GM21381 (cell line): ENCODE measurements around the gene LRRC47.
"Not testable (repeated sequence)": the region's sequence is repeated elsewhere in the genome, so short reads cannot be mapped to it uniquely, and the experiment has no call there.

ENCODE experiments used
- ATAC-seq: cut with Tn5 transposase; IDR thresholded peaks from one replicate; pipeline ENCODE4 v1.9.1; 2021; ENCODE audit warnings: mild to moderate bottlenecking, moderate library complexity; ENCODE audit not compliant: unreplicated experiment

The LRRC47 gene

DNA sequence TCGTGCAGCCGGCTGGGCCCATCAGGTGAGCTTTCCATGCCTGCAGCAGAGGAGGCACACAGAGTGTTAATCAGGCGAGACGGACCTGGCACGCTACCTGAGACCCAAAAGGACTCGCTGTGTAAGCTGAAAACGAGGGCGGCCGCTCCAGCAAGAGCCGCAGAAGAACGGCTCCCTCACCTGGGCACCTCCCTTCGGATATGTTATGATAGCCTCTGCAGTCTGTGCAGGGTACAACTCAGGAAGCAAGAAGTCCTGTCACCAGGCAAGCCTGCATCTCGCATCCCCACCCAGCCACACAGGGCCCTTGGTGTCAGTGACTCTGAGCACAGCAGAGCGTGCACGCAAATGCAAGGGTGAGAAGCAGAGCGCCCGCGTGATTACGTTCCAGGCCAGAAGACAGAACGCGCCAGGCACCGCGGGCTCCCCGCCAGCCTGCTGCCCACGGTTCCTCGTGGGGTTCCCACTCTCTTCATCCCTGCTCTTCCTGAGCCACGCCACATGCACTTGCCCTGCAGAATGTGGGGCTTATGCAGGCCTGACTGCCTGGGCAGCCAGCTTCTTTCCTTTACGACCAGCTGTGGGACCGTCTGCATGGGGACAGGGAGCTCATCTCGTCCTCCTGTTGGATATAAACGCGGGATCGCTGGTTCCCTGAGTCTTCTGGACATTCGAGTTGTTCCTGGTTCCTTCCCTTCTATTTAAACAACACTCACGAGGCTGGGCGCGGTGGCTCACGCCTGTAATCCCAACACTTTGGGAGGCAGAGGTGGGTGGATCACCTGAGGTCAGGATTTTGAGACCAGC, 20.2 kb upstream of the LRRC47 start:
- ATAC-seq, result no peak

DNA sequence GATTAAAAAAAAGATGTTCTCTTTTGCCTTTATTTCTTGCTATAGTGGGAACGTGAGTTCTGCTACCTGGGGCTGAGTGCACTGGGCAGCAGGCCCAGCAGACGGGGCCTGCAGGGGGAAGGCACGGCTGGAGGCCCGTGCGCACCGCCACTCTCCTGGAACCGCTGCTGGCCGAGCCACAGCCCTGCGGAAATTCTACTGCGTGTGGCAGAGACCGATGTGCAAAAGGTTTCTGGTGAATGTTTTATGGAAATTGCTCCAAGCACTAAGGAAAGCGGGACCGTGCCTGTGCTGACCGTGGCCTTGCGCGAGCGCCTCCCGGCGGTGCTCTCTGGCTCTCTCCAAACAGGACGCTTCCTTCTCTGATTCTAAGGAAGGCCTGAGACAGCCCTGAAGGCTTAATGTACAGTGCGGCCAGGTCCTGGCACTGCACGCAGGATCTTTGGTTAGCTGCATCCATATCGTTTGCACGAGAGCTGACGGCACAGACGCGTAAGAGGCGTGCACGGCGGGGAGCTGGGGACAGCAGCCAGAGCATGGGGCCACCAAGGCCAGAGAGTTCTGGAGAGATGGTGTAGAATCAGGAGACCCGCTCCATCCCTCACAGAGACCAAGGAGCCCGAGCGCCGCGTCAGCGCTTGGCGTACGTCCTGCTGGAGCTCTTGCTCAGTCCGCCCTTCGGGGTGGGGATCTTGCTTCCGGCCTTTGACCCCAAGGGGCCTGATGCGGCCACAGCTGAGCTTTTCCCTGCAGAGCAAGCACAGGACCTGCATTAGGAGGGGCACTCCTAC, 18.7 kb upstream of the LRRC47 start:
- no peak for ATAC-seq

- no peak for ATAC-seq
These were observed 17.8 kb upstream of the LRRC47 start for GRCh38 chr1:3814065-3814464.

GRCh38 chr1:3811595-3811911, 15.3 kb upstream of the LRRC47 start:
- no peak for ATAC-seq

- not testable (repeated sequence) for ATAC-seq
These were observed 14.0 kb upstream of the LRRC47 start for GRCh38 chr1:3810149-3810761.

DNA sequence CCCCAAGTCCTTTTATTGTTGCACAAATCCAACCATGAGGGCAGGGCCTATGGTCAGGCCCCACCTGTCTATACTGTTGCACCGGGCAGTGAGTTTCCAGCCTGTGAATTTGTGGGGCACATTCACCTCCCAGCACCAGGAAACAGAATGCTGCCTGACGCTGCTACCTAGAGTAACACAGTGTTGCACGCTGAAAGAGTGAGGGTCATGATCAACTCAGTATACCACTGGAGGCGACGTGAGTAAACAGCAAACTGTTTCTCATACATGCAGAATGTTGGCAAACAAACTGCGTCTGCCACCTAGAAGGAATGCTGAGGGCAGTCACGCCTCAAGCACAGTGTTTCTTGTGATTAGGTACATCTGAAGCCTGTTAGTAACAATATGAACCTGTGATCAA, 13.4 kb upstream of the LRRC47 start:
- no peak for ATAC-seq

- no peak for ATAC-seq
These were observed 11.5 kb upstream of the LRRC47 start for GRCh38 chr1:3807769-3808168.

- no peak for ATAC-seq
These were observed 8.7 kb upstream of the LRRC47 start for GRCh38 chr1:3805038-3805437.

DNA sequence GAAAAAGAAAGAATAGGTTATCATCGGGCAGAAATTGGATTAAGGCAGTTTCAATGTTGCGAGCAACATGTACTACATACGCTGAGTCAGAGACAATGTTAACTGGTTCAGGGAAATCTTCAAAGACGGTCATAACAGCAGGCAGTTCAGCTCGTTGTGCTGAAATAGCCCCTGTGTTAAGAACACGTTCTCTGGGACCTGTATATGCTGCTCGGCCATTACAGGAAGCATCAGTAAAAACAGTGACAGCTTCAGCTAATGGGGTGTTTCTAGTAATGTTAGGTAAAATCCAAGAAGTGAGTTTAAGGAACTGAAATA, 8.3 kb upstream of the LRRC47 start:
- not testable (repeated sequence) for ATAC-seq

DNA sequence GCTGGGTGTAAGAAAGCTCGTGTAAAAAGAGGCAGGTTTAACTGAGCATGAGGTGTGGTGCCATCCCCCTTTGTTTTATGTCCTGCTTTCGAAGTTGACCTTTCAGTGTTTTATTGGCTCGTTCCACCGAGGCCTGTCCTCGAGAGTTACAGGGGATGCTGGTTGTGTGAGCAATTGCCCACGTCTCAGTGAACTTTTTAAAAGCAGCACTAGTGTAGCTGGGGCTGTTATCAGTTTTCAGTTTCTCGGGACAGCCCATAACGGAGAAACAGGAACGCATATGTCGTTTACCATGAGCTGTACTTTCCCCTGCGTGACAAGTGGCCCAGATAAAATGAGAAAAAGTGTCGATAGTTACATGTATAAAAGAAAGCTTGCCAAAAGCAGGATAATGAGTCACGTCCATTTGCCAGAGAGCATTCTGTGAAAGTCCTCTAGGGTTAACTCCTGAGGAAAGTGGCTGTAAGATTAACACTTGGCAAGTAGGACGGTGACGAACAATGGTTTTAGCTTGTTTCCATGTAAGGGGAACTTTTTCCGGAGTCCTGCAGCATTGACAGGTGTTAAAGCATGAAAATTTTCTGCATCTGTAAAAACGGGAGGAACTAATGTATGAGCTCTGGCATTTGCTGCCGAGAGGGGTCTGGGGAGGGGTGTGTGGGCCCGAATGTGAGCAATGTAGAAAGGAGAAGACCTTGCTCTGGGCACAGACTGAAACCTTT, 7.8 kb upstream of the LRRC47 start:
- no peak for ATAC-seq

- not testable (repeated sequence) for ATAC-seq
These were observed 4.5 kb upstream of the LRRC47 start for GRCh38 chr1:3800795-3801194.

- ATAC-seq, result no peak
These were observed 3.8 kb upstream of the LRRC47 start for GRCh38 chr1:3799976-3800685.

DNA sequence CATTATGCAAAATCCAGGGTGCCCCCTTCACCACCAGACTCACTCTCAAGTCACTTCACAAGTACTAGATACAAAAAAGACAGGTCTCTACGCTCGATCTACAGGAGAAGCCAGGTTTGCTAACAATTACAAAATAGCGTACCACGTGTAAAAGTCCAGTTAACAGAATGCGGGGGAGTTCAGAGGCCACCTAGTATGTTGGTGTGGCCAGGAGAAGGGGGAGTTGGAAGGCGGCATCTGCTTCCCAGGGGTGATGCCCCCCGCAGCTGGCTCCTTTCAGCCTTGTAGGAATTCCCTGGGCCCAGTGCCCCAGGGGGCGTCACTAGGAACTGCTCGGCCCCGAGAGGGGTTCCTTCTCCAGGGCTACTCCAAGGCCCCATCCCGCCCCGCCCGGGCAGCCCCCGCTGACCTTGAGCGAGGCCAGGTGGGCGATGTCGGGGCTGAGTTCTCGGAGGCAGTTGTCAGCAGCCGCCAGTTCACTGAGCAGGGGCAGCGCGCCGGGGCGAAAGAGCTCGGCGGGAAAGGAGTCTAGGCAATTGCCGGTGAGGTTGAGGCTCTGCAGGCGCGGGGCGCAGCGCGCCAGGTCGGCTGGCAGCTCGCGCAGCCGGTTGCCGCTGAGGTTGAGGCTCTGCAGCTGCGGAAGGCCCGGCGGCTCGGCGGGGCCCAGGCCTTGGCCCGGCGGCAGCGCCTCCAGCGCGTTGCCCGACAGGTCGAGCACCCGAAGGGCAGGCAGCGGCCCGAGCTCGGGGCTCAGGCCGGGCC, 664 bp downstream of the LRRC47 start:
- peak; percentile 30 for ATAC-seq

GRCh38 chr1:3790952-3791351, 5.3 kb downstream of the LRRC47 start:
- ATAC-seq, result no peak

- ATAC-seq, result no peak
These were observed 5.8 kb downstream of the LRRC47 start for GRCh38 chr1:3790500-3790923.

DNA sequence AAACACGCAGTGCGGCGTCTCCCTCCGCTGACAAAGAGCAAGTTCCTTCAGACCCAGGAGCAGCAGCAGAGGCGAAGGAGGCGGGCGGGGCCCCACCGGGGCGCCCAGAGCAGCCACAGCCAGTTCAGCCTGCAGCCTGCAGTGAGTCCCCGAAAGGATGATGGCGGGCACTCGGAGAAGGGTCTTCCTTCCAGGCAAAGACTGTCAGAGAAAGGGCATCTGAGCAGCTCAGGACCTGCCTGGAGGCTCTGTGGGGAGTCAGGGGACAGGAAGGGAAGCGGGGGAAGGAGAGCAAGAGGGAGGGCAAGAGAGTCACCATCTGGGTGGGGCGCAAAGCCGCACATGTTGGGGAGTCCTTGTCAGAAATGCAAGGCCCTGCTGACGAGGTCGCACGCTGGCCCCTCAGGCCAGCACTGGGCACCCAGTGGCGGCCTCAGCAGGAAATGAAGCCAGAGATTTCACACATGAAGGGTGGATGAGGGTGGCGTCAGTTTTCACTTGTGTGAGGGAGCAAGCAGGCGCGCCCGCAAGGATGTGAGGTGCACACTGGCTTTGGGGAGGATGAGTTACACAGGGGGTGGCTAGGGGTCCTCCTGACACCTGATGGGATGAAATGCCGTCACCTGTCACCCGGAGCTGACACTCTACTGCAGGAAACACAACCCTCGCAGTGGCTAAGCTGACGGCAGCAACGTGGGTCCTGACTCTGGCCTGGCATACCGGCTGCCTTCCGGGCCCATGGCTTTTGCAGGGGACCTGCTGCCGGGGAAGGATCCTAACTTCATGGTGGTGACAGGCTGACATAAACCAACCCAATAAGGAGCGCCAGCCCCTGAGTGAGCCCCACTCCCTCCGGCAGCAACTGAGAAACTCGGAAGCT, 6.6 kb downstream of the LRRC47 start:
- ATAC-seq, result no peak

DNA sequence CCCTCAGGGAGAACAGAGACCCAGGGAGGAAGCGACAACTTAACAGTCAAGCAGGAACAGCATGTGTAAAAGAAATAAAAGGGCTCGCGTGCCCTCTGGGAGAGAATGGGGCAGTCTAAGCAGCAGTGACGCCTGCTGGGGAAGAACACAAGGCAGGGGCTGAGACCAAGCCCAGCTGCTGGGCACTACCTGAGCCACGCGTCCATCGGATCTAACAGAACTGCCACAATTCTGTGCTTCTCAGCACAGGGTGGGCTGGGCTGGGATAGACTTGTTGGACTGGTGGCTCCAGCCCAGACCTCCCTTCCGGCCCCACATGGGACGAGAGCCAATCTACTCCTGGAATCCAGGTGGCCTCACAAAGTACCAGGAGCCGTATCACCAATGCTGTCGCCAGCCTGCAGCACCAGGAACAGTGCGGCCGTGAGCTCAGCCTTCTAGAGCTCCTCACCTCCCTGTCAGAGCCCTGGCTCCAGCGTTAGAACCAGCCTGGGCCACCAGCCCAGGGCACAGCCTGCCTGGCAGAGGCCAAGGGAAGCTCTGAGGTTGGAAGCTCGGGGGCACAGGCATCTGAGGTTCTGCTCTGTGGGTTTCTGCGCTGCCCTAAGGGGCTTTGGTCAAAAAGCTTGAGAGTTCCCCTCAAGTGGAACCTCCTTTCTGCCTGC, 7.4 kb downstream of the LRRC47 start:
- ATAC-seq, result no peak

DNA sequence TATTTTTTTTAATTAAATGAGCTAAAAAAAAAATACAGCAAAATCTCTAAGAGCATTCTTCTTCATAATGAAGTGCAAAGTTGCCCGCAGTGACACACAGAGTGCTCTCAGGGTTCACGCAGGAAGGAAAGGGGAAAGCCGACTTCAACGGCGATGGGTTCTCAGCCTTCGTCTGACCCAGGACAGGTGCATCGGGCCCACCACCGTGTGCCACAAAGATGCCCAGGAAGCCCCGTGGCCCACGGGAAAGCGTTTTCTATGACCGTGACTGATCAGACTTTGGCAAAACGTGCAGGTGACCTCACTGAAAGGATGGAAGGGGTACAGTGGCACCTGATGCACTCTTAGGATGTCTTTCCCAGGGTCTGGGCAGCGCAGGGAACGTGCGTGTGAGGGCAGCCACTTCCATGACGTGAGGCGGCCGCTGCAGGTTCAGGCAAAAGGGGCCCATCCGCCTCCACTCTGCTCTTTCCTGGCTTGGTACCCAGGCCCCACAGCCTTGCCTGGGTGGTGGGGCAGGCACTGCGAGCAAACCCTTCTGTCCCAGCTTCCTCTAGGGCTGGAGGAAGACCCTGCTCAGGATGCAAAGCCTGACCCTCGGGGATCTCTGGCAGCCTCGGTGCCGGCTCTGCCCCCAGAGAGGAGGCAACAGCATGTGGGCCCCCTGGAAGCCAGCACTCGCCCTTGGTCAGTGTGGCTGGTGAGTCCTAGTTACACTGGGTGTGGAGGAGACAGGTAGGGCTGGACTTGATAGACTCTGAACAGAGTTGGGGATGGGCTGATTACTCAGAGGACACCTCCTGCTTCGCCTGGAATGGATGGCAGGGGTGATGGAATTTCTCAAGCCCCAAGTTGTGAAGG, 8.3 kb downstream of the LRRC47 start:
- ATAC-seq, result no peak
